ENCODE measurements around the gene JARID2.
A peak's percentile ranks its signal among the peaks of the same experiment; 100 is the strongest.

DNA sequence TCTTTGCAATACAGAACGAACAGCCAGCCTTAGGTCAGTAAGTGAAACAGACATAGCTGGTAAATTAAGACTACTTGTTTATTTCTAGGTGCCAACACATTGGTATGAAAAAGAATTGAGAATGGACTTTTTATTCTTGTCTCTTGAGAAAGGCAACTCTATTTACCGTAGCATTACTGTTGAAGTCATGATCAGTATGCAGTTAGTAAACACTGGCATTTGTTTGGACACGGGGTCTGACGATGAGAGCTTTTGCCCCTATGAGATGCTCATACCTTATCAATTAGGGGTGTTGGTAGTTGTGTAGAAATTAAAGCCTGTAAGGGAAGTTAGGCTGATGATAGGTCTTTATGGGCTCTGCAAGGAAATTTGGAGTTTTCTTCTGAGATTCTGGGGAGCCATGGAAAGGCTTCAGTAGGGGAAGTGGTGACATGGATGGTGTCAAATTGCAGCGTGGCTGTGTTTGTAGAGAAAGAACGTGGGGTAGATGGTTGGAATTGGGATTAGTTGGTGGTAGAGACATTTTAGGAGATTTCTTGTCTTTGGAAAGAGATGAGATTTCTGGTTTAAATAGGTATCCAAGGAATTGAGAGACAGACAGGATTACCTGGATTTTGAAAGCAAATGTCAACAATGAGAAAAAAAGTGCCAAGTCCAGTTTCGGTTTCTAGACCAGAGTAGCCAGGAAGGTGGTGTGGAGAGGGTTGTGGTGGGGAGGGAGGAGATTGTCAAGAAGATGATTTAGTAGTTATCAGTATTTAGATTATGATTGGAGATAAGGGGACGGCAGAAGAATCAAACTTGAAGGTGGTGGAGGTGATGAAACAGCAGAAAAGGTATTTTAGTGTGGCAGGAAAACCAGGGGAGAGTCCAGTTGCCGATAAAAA is 116.6 kb downstream of the JARID2 start:
- TF ChIP-seq, protein P1, sequence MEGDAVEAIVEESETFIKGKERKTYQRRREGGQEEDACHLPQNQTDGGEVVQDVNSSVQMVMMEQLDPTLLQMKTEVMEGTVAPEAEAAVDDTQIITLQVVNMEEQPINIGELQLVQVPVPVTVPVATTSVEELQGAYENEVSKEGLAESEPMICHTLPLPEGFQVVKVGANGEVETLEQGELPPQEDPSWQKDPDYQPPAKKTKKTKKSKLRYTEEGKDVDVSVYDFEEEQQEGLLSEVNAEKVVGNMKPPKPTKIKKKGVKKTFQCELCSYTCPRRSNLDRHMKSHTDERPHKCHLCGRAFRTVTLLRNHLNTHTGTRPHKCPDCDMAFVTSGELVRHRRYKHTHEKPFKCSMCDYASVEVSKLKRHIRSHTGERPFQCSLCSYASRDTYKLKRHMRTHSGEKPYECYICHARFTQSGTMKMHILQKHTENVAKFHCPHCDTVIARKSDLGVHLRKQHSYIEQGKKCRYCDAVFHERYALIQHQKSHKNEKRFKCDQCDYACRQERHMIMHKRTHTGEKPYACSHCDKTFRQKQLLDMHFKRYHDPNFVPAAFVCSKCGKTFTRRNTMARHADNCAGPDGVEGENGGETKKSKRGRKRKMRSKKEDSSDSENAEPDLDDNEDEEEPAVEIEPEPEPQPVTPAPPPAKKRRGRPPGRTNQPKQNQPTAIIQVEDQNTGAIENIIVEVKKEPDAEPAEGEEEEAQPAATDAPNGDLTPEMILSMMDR (IDR thresholded peaks at IDR 0.05; ENCODE audit: low read depth, low read length, missing input control) = no peak
- TF ChIP-seq, protein P2, sequence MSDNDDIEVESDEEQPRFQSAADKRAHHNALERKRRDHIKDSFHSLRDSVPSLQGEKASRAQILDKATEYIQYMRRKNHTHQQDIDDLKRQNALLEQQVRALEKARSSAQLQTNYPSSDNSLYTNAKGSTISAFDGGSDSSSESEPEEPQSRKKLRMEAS (IDR thresholded peaks at IDR 0.05) = no peak
- TF ChIP-seq, protein P3, sequence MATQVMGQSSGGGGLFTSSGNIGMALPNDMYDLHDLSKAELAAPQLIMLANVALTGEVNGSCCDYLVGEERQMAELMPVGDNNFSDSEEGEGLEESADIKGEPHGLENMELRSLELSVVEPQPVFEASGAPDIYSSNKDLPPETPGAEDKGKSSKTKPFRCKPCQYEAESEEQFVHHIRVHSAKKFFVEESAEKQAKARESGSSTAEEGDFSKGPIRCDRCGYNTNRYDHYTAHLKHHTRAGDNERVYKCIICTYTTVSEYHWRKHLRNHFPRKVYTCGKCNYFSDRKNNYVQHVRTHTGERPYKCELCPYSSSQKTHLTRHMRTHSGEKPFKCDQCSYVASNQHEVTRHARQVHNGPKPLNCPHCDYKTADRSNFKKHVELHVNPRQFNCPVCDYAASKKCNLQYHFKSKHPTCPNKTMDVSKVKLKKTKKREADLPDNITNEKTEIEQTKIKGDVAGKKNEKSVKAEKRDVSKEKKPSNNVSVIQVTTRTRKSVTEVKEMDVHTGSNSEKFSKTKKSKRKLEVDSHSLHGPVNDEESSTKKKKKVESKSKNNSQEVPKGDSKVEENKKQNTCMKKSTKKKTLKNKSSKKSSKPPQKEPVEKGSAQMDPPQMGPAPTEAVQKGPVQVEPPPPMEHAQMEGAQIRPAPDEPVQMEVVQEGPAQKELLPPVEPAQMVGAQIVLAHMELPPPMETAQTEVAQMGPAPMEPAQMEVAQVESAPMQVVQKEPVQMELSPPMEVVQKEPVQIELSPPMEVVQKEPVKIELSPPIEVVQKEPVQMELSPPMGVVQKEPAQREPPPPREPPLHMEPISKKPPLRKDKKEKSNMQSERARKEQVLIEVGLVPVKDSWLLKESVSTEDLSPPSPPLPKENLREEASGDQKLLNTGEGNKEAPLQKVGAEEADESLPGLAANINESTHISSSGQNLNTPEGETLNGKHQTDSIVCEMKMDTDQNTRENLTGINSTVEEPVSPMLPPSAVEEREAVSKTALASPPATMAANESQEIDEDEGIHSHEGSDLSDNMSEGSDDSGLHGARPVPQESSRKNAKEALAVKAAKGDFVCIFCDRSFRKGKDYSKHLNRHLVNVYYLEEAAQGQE (IDR thresholded peaks at IDR 0.05) = no peak
- TF ChIP-seq, protein P4, sequence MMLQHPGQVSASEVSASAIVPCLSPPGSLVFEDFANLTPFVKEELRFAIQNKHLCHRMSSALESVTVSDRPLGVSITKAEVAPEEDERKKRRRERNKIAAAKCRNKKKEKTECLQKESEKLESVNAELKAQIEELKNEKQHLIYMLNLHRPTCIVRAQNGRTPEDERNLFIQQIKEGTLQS (IDR thresholded peaks at IDR 0.05) = no peak
- TF ChIP-seq, protein P5, sequence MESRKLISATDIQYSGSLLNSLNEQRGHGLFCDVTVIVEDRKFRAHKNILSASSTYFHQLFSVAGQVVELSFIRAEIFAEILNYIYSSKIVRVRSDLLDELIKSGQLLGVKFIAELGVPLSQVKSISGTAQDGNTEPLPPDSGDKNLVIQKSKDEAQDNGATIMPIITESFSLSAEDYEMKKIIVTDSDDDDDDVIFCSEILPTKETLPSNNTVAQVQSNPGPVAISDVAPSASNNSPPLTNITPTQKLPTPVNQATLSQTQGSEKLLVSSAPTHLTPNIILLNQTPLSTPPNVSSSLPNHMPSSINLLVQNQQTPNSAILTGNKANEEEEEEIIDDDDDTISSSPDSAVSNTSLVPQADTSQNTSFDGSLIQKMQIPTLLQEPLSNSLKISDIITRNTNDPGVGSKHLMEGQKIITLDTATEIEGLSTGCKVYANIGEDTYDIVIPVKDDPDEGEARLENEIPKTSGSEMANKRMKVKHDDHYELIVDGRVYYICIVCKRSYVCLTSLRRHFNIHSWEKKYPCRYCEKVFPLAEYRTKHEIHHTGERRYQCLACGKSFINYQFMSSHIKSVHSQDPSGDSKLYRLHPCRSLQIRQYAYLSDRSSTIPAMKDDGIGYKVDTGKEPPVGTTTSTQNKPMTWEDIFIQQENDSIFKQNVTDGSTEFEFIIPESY (IDR thresholded peaks at IDR 0.05) = no peak
- TF ChIP-seq FOXA1 (IDR thresholded peaks at IDR 0.05) (peak; percentile 12), JUND (IDR thresholded peaks at IDR 0.05) (no peak), TAF1 (conservative IDR thresholded peaks at IDR 0.05) (no peak), SP1 (IDR thresholded peaks at IDR 0.05) (no peak), RAD21 (IDR thresholded peaks at IDR 0.05) (peak in 1 of 2 donors; percentile 18), GABPA (IDR thresholded peaks at IDR 0.05 in 1 of 2, conservative IDR thresholded peaks at IDR 0.05 in 1 of 2) (no peak)

Data from liver (tissue), 3 donors.